WTC11 (cell line): ENCODE data around the gene NDUFS6. TPM values are rescaled to one million over a fixed set of nuclear protein-coding genes. Genes with fewer than 3 reads are reported as not detected.

ENCODE experiments used
- ATAC-seq: fragments of 200-7000 bp; cut with Tn5 transposase; 2 replicates; pipeline ENCODE4 v1.10.0; 2021; ENCODE audit warnings: mild to moderate bottlenecking, moderate library complexity
- CTCF ChIA-PET: fragments of 300-600 bp; sonication (Branson Sonifier 250); formaldehyde crosslinking; loops from one replicate; lab custom pipeline; 2021; ENCODE audit warnings: antibody characterized with exemption; lab: Charles Lee
- POLR2A ChIA-PET: fragments of 350-600 bp; sonication (Branson Sonifier 250); formaldehyde crosslinking; loops from one replicate; lab custom pipeline; 2021; ENCODE audit warnings: antibody characterized with exemption; lab: Charles Lee
- DNase-seq: peaks from one replicate; pipeline ENCODE4 v3.0.0; 2021; ENCODE audit warnings: low spot score
- H3K27ac Mint-ChIP-seq: 2 replicates; pipeline ENCODE4 v1.8.0; 2021; ENCODE audit warnings: mixed read lengths
- H3K27me3 Mint-ChIP-seq: 2 replicates; pipeline ENCODE4 v1.8.0; 2021; ENCODE audit warnings: low read depth, mild to moderate bottlenecking, moderate library complexity, mixed read lengths
- H3K36me3 Mint-ChIP-seq: 2 replicates; pipeline ENCODE4 v1.8.0; 2021; ENCODE audit warnings: mixed read lengths
- H3K4me1 Mint-ChIP-seq: 2 replicates; pipeline ENCODE4 v1.8.0; 2022; ENCODE audit warnings: mixed read lengths
- H3K4me3 Mint-ChIP-seq: 2 replicates; pipeline ENCODE4 v1.8.0; 2021; ENCODE audit warnings: mild to moderate bottlenecking, moderate library complexity, mixed read lengths
- H3K9me3 Mint-ChIP-seq: 2 replicates; pipeline ENCODE4 v1.8.0; 2021; ENCODE audit warnings: mixed read lengths
- CDX4 ChIP-seq: fragments of 250-450 bp; sonication (Bioruptor Pico); IDR thresholded peaks from 2 replicates; pipeline ENCODE4 v1.9.0; 2021; ENCODE audit warnings: moderate library complexity, mild to moderate bottlenecking, inconsistent platforms, borderline replicate concordance
- E2F1 ChIP-seq: sonication (generic); formaldehyde crosslinking; IDR thresholded peaks from 2 replicates; pipeline ENCODE4 v1.8.0; 2022; ENCODE audit warnings: mild to moderate bottlenecking, missing genetic modification reagents
- E2F4 ChIP-seq: sonication (generic); formaldehyde crosslinking; IDR thresholded peaks from 2 replicates; pipeline ENCODE4 v1.8.1; 2022; ENCODE audit warnings: low read depth, mild to moderate bottlenecking, moderate library complexity, missing genetic modification reagents, borderline replicate concordance
- E2F5 ChIP-seq: sonication (generic); formaldehyde crosslinking; IDR thresholded peaks from 2 replicates; pipeline ENCODE4 v1.8.1; 2022; ENCODE audit warnings: mild to moderate bottlenecking, moderate library complexity, missing genetic modification reagents
- ELF4 ChIP-seq: sonication (generic); formaldehyde crosslinking; IDR thresholded peaks from 2 replicates; pipeline ENCODE4 v1.8.1; 2022; ENCODE audit warnings: low read depth, mild to moderate bottlenecking, moderate library complexity, missing genetic modification reagents
- ERG ChIP-seq: fragments of 250-450 bp; sonication (Bioruptor Pico); IDR thresholded peaks from 2 replicates; pipeline ENCODE4 v1.8.0; 2021; ENCODE audit warnings: mild to moderate bottlenecking
- ESRRA ChIP-seq: sonication (generic); formaldehyde crosslinking; IDR thresholded peaks from 2 replicates; pipeline ENCODE4 v1.8.1; 2022; ENCODE audit warnings: mild to moderate bottlenecking, missing genetic modification reagents, borderline replicate concordance
- ETV6 ChIP-seq: sonication (generic); formaldehyde crosslinking; IDR thresholded peaks from 2 replicates; pipeline ENCODE4 v1.8.1; 2022; ENCODE audit warnings: mild to moderate bottlenecking, missing genetic modification reagents
- FOXJ3 ChIP-seq: sonication (generic); formaldehyde crosslinking; IDR thresholded peaks from 2 replicates; pipeline ENCODE4 v1.9.0; 2021; ENCODE audit warnings: missing genetic modification reagents, mild to moderate bottlenecking, borderline replicate concordance
- HMGA2 ChIP-seq: fragments of 250-450 bp; sonication (Bioruptor Pico); IDR thresholded peaks from 2 replicates; pipeline ENCODE4 v1.4.0; 2021; ENCODE audit warnings: mild to moderate bottlenecking, moderate library complexity
- HMGXB4 ChIP-seq: sonication (generic); formaldehyde crosslinking; IDR thresholded peaks from 2 replicates; pipeline ENCODE4 v1.8.1; 2023; ENCODE audit warnings: mild to moderate bottlenecking, moderate library complexity, missing genetic modification reagents
- IRF1 ChIP-seq: sonication (generic); formaldehyde crosslinking; IDR thresholded peaks from 2 replicates; pipeline ENCODE4 v1.8.0; 2023; ENCODE audit warnings: missing genetic modification reagents
- JAZF1 ChIP-seq: fragments of 250-450 bp; sonication (Bioruptor Pico); IDR thresholded peaks from 2 replicates; pipeline ENCODE4 v1.9.0; 2021; ENCODE audit warnings: moderate library complexity, mild to moderate bottlenecking, inconsistent platforms
- KAT7 ChIP-seq: sonication (generic); formaldehyde crosslinking; IDR thresholded peaks from 2 replicates; pipeline ENCODE4 v1.8.1; 2023; ENCODE audit warnings: missing genetic modification reagents, mild to moderate bottlenecking, borderline replicate concordance
- MLX ChIP-seq: sonication (generic); formaldehyde crosslinking; IDR thresholded peaks from 2 replicates; pipeline ENCODE4 v1.8.1; 2023; ENCODE audit warnings: mild to moderate bottlenecking, missing genetic modification reagents, moderate library complexity
- MYBL2 ChIP-seq: sonication (generic); formaldehyde crosslinking; IDR thresholded peaks from 2 replicates; pipeline ENCODE4 v1.8.1; 2023; ENCODE audit warnings: mild to moderate bottlenecking, moderate library complexity, missing genetic modification reagents
- NFATC4 ChIP-seq: fragments of 250-450 bp; sonication (Bioruptor Pico); IDR thresholded peaks from 2 replicates; pipeline ENCODE4 v1.9.0; 2021; ENCODE audit warnings: mild to moderate bottlenecking
- NFYB ChIP-seq: sonication (generic); formaldehyde crosslinking; conservative IDR thresholded peaks from 2 replicates; pipeline ENCODE4 v1.8.0; 2022; ENCODE audit warnings: low read depth, missing genetic modification reagents
- NR3C1 ChIP-seq: sonication (generic); formaldehyde crosslinking; conservative IDR thresholded peaks from 2 replicates; pipeline ENCODE4 v1.8.1; 2023; ENCODE audit warnings: low read depth, mild to moderate bottlenecking, missing genetic modification reagents
- OVOL2 ChIP-seq: fragments of 250-450 bp; sonication (Bioruptor Pico); IDR thresholded peaks from 2 replicates; pipeline ENCODE4 v1.9.0; 2021; ENCODE audit warnings: mild to moderate bottlenecking, borderline replicate concordance
- RORB ChIP-seq: fragments of 250-450 bp; sonication (Bioruptor Pico); IDR thresholded peaks from 2 replicates; pipeline ENCODE4 v1.9.0; 2021; ENCODE audit warnings: mild to moderate bottlenecking
- SP1 ChIP-seq: sonication (generic); formaldehyde crosslinking; conservative IDR thresholded peaks from 2 replicates; pipeline ENCODE4 v1.8.1; 2022; ENCODE audit warnings: missing genetic modification reagents
- USF1 ChIP-seq: sonication (generic); formaldehyde crosslinking; IDR thresholded peaks from 2 replicates; pipeline ENCODE4 v1.8.0; 2022; ENCODE audit warnings: mild to moderate bottlenecking, missing genetic modification reagents
- ZBTB43 ChIP-seq: sonication (generic); formaldehyde crosslinking; IDR thresholded peaks from 2 replicates; pipeline ENCODE4 v1.8.1; 2023; ENCODE audit warnings: mild to moderate bottlenecking, missing genetic modification reagents
- ZNF671 ChIP-seq: fragments of 250-450 bp; sonication (Bioruptor Pico); IDR thresholded peaks from 2 replicates; pipeline ENCODE4 v1.8.0; 2021; ENCODE audit warnings: mild to moderate bottlenecking
- total RNA-seq: library from RNA; stranded (reverse); gene quantifications from 3 replicates; pipeline ENCODE4 v1.2.3, GENCODE V29; 2021

The NDUFS6 gene
- total RNA-seq, 1 experiment from 2014 or later = 84.3 TPM

GRCh38 chr5:1799602-1800471 lies 1.4 kb upstream of the NDUFS6 start, which contains the start of gene MRPL36:
MRPL36 (minus strand) TSS chr5:1799837; CDS start chr5:1798935, 902 bp downstream.
- H3K9me3 Mint-ChIP-seq = no peaks in the 10 kb centered on the region
- CTCF ChIA-PET = interaction anchor here (1.1 to 1.9 kb wide), 3 partner anchors 9 to 131 kb away, joined by 3 to 7 read pairs (median 3); no protein-coding TSS in a partner anchor
- TF ChIP-seq IRF1 (CRISPR knock-in tag) (no peak), HMGA2 (CRISPR knock-in tag) (no peak), E2F4 (CRISPR knock-in tag) (no peak), FOXJ3 (CRISPR knock-in tag) (no peak), ZBTB43 (CRISPR knock-in tag) (peak; percentile 49; the same call in 1 of the 2 replicates), RORB (no peak), SP1 (peak; percentile 44; the same call in 1 of the 2 replicates), ERG (CRISPR knock-in tag) (no peak), NR3C1 (CRISPR knock-in tag) (no peak), E2F5 (CRISPR knock-in tag) (no peak; the same call in 1 of the 2 replicates), CDX4 (CRISPR knock-in tag) (no peak), JAZF1 (CRISPR knock-in tag) (no peak), KAT7 (0 out of 2 replicates have a peak, but pooled peaks have one; percentile 35), ZNF671 (CRISPR knock-in tag) (no peak), MLX (CRISPR knock-in tag) (no peak), HMGXB4 (CRISPR knock-in tag) (peak; percentile 82), OVOL2 (CRISPR knock-in tag) (no peak), ETV6 (peak; percentile 42; the same call in 1 of the 2 replicates), NFATC4 (CRISPR knock-in tag) (no peak), NFYB (no peak), ESRRA (CRISPR knock-in tag) (no peak), E2F1 (CRISPR knock-in tag) (no peak), ELF4 (CRISPR knock-in tag) (no peak), USF1 (peak; percentile 99), MYBL2 (CRISPR knock-in tag) (0 out of 2 replicates have a peak, but pooled peaks have one; percentile 45)

More at GRCh38 chr5:1799602-1800471, 1.4 kb upstream of the NDUFS6 start, which contains the start of gene MRPL36:
- Mint-ChIP-seq H3K27me3 (no peaks in the 10 kb centered on the region), H3K4me3 (peak within 1 kb of the TSS; percentile 99), H3K36me3 (peaks cover 44% of the 10 kb centered on the region), H3K4me1 (peaks cover 18% of the 10 kb centered on the region), H3K27ac (peak within 1 kb of the TSS; percentile 100)
- peak; percentile 70 for ATAC-seq
- POLR2A ChIA-PET = interaction anchor here (0.7 to 1.2 kb wide), 3 partner anchors 9 to 87 kb away, joined by 3 to 4 read pairs (median 3); no protein-coding TSS in a partner anchor
- peak; percentile 90 for DNase-seq
